T-helper 2 cell treated with Interferon-gamma antibody and Interleukin-4, amounts not matched to agents 100 ng/mL and 5 ng/mL, for 36 hours (primary cell): ENCODE results near the gene CDC42EP4. TPM values are rescaled to one million over a fixed set of nuclear protein-coding genes. Genes with fewer than 3 reads are reported as not detected.
"Not testable (repeated sequence)": the region's sequence is repeated elsewhere in the genome, so short reads cannot be mapped to it uniquely, and the experiment has no call there.

Source experiments
- intact Hi-C: fragments of 100-400 bp; cut with micrococcal nuclease; formaldehyde crosslinking; loops from one replicate; pipeline ENCODE4 v1.15.1; 2023
- total RNA-seq: library from RNA; stranded (reverse); gene quantifications from 2 replicates; pipeline ENCODE4 v1.2.3, GENCODE V29; 2022

The CDC42EP4 gene
- total RNA-seq, 1 donor from 2014 or later, result 1.6 TPM

DNA sequence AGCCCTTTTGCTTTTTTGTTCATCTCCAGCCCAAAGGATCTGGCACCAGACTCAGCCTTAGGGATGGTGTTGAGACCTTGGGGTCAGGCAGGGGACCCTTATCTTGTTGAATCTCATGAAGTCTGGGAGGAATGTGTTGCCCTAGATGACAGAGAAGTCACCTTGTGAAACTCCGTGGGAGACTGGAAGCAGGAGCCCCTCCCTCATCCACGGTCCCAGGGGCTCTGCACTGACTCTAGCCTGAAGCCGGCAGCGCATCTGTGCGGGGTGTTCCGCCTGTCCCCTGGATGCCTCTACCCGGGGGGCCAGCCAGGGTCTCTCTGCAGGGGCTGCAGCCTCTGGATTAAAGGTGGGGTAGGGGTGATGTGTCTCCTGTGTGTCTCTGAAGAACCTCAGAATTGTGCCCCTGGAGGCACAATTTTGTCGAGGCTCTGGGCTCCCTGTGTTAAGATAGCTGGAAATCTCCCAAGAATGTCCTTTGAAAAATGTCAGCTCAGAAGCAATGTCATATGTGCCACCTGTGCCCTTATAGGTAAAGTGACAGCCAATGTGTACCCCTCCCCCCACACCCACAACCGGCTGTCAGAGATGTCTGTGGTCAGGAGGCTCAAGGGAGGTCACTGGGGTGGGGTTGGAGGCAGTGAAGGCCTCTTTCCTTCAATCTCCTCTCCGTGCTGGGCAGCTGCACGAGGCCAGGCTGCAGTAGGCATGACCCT is 32.1 kb upstream of the CDC42EP4 start:
- intact Hi-C loops, result no loop called here

DNA sequence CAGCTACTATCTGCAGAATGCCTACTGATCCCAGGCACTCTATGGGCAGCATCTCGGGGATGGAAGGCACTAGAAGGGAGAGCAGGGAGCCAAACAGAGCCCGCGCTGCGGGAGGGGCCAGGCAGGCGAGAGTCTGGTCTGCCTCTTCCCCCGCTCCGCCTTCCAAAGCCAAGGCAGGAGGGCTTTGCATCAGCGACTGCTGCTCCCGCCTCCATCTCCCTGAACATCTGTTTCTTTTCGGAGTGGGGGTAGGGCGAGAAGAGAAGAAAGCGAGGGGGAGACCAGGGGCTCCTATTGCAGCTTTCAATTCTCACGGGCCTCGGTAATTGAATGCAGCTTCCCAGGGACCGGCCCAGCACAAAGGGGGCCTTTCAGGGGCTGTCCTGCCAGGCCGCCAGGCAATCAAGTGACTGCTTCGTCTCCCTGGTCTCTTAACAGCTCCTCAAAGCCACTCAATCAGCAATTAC is 31.4 kb upstream of the CDC42EP4 start:
- intact Hi-C loops, result no loop called here

DNA sequence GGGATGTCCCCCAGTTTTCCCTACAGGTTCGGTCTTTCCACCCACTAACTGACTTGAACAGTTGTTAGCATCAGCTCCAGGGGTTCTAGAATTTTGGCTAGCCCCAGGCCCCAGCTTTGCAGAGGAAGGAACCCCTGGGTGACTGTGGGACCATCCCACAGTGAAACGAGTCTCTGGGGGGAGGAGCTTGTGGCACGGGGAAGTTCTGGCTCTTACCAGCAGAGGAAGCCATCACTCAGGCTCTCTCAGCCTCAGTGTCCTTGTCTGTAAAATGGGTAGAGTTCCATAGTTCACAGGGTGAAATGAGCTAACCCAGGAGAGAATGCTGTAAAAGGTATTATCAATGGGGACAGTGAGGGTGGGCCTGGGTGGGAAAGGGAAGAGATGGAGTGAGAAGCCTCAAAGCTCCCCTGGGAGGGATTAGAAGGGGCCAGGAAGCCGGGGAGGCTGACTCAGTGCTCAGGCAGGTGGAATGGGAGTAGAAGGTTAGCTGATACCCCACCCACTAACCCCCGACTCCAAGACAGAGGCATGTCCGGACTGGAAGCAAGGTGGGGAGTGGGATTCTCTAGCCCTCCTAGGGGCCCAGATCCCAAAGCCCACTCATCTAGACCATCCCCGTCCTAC is 30.9 kb upstream of the CDC42EP4 start:
- intact Hi-C loops, result no loop called here

DNA sequence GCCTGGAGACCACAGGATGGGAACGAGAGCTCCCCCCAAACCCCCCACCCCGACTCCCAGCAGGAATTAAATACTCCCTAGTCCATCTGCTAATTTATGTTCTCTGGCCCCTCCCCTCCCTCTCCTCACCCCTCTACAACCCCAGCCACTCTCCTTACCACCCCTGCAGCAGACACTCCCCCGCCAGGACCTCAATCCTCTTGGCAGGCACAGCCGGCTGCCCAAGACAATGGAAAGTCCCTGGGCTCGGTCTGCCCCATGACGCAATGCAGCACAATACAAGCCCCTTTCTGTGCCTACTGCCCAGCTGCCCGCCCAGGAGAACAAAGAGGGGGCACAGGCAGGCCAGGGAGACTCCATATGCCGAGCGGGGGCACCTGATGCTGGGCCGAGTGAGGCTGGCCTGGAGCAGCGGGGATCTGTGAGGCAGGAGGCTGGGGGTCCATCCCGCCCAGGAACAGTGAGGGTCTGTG is 30.3 kb upstream of the CDC42EP4 start:
- intact Hi-C loops, result no loop called here

DNA sequence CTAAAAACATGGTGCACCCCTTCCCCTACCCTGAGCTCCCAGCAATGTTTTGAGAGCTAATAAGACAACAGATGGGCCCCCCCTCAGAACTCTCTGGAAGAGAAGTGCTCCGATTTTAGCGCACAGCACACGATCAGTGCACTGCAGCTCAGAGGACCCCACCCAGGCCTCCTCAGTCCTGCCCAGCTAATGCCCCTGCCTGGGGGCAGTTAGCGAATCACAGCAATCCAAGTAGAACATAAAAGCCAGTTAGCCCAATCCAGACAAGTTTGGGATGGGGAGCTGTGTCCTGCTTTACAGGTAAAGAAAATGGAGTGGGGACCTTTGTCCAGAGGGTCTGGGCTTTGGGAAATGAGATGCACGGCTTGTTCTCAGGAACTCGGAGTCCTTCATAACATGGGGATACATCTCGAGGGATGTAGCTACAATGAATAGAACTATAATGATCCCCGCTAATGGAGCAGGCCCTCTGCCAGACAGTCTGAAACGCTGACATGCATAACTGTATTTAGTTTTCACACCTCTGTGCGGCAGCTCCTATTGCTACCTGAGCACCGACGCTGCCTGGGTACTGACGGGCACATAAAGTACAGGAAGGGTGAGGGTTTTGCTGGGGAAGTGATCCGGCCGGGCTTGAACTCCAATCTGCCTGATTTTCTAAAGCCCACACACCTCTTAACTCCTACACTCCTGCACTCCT is 29.7 kb upstream of the CDC42EP4 start:
- intact Hi-C loops, result no loop called here

DNA sequence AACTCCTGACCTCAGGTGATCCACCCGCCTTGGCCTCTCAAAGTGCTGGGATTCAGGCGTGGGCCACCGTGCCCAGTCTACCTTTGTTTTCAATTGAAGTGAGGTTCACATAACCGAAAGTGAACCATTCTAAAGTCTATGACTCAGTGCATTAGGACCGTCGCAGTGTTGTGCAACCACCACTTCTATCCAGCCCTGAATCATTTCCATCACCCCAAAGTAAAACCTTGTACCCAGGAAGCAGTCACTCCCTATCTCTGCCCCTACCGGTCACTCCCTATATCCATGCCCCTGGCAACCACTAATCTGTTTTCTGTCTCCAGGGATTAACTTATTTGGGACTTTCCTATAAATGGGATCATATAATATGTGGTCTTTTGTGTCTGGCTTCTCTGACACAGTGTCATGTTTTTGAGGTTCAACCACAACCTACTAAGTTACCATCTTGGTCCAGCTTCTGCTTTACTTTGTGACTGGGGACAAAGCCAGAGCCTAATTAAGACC is 28.3 kb upstream of the CDC42EP4 start:
- intact Hi-C loops, result no loop called here

DNA sequence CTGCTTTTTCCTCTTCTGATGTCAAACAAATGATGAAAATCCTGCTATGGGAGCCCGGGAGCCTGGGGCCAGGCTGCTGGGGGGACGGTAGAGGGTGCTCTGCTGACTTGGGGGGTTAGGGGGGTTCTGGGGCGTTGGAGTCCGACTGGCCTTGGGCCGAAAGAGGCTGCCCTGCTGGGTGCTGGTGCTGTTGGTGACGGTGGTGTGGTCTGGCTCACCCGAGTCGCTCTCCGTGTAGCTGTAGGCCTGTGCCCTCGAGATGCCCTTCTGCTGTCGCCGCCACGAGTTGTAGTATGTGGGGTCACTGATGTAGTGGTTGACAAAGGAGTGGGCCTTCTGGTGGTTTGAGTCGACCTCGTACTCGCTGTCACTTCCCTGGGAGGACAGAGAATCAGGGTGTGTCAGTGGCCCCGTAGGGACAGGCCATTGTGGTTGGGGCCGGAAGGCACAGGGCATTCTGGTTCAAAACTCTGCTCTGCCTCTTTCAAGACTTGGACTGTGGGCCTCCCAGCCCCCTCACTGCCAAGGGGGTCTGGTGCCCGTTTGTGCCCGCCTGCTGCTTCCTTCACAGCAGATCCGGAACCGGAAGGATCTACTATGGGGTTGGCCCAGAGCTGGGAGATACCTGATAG is 26.9 kb upstream of the CDC42EP4 start:
- intact Hi-C loops, result no loop called here

DNA sequence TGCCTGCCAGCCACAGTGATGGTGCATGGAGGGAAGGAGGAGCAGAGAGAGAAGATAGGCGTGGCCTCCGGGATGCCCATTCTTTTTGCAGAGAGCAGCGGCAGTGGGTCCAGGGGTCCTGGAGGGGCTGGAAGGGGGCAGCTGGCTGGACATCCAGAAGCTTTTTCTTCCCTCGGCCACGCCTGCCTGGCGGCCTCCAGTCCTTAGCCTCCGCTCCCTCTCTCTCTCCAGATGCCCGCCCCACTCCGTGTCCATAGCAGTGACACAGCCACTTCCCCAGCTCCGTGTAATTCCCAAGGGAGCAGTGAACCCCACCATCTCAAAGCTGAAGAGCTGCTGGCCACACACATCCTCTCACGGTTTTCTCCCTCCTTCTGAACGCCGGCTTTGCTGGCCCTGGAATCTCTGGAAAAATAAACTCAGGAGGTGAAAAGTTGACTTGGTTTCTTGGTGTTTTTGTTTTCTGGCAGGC is 26.3 kb upstream of the CDC42EP4 start:
- intact Hi-C loops, result no loop called here

DNA sequence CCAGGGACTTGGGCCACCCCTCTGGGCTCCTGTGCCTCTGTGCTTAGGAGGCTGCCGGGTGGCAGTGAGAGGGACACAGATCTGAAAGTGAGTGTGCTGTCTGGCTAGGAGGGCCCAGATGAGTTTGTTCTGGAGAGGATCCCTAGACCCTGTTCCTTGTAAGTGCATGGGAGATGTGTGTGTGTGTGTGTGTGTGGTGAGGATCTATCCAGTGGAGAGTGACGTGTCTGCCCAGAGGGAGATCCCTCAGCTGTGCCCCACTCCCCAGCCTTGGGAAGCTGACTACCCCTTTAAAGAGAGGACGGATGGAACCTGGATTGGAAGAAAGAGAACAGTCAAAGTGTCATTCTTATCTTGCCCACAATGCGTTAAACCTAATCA is 25.5 kb upstream of the CDC42EP4 start:
- intact Hi-C loops, result no loop called here

DNA sequence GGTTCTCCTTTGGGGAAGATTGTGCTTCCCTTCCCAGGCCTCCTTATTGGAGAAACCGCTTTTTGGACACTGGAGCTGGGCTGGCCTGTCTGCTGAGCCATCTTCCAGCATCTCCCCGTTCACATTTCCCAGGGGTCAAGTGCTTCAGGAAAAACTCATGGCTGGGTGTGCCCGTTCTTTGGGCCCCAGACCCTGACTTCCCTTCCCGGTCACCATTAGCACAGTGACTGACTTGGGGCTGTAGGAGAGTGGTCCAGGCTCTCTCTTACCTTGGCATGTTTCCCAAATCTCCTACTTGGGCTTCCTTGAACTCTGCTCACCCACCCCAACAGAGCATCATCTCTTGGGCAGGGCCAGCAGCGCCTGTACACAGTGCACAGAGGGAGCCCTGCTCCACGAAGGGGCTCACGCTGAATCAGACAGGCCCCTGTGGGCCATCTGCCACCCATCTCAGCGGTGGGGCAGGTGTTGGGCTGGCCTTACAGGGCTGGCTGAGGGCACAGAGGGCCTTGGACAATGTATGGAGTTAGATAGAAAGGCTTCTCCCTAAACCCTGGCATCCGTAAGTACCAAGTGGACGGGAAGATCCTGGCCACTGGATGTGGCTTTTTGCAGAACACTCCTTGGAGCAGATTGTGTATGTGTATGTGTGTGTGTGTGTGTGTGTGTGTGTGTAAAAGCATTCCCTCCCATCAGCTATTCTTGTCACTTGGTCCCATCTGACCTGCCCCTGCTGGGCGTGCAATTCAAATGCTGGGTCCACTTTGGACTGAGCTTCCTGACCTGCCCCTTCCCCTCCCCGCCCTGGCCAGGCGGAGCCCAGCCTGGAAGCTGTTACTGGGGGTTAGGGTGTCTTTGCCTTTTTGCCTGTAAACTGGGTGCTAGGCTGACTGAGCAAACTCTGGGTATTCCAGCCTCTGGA is 24.9 kb upstream of the CDC42EP4 start:
- intact Hi-C loops, result no loop called here

DNA sequence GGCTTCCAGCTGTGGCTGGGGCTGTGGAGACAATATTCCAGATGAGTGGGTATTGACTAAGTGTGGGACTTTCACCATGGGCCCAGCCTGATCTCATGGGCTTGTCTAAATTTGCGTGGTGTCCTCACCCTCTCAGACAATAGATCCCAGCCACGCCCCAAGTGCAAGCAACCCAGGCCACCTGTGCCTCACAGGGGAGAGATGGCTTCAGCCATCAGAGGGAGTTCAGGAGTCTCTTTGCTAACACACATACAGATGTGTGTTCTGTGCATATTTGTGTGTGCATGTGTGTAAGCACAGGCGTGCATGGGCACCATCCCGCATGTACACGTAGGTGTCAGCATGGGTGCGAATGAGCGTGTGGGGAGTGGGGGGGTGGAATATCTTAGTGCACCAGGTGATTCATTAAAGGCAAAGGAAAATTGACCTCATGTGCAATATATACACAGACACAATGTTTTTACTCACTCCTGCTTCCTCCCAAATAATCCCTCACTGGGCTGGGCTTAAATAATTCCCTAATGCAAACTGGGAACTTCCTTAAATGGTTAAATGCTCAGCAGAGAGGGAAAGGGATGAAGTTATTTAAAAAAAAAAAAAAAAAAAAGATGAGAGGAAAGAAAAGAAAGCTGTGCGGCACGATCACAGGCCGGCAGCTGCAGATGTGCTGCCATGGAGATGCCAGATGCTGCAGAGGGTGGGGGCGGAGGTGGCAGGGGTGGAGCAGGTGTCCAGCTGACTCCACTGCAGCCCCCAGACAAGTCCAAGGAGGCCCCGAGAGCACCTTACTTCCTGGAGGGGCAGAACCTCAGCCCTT is 24.0 kb upstream of the CDC42EP4 start:
- intact Hi-C loops, result no loop called here

DNA sequence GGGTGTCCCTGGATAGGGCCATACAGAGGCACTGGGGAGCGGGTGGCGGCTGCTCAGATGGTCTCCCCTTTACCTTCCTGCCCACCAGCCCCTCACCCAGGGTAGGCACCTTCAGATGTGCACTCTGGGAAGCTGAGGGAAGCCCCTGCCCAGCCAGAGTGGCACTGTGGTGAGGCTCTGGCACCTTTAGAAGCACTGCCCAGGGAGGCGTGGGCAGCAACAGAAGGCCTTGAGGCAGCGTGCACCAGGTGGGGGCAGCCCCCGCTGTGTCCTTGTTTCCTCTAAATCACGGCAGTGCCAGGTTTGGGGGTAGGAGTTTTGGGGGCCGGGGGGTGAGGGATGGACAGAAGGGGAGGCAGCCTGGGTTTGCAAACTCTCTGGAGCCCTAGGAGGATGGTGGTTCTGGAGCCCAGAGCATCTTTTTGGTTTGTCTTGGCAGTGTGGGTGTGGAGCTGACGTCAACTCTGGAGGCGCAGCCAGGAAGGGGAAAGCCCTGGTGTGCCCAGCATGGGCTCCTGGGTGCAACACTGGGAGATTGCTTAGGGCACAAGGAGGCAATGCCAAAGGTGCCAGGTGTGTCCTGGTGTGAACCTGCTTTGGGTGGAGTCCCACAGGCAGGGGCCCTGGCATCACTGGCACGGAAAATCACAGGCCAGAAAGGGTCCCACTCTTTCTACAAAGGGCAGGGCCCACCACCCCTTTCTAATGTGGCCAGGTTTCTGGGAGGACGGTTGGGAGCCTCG is 23.1 kb upstream of the CDC42EP4 start:
- intact Hi-C loops, result no loop called here

DNA sequence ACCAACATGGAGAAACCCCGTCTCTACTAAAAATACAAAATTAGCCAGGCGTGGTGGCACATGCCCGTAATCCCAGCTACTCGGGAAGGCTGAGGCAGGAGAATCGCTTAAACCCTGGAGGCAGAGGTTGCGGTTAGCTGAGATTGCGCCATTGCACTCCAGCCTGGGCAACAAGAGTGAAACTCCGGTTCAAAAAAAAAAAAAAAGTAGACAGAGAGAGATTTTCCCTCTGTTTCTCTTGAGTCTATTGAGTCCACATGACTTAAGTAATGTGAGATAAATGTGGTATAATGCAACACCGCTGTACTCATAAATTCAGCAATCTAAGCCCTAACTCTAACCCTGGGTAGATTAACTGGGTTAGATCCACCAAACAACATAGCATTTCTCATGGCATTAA is 21.6 kb upstream of the CDC42EP4 start:
- intact Hi-C loops, result not testable (repeated sequence)

DNA sequence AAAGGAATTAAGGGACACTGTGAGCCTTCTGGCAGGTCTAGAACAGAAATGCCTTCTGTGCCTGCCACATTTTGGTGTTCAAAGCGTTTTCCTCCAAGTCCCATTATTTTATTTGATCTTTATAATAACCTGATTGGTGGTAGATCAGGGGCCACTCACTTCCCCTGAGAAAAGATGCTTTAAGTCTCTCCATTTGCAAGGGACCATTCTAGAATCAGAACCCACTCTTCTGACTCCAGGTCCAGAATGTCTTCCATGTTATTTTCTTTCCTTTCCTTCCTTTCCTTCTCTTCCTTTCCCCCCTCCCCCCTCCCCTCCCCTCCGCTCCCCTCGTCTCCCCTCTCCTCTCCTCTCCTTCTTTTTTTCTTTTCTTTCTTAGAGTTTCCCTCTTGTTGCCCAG is 19.3 kb upstream of the CDC42EP4 start:
- intact Hi-C loops, result no loop called here

DNA sequence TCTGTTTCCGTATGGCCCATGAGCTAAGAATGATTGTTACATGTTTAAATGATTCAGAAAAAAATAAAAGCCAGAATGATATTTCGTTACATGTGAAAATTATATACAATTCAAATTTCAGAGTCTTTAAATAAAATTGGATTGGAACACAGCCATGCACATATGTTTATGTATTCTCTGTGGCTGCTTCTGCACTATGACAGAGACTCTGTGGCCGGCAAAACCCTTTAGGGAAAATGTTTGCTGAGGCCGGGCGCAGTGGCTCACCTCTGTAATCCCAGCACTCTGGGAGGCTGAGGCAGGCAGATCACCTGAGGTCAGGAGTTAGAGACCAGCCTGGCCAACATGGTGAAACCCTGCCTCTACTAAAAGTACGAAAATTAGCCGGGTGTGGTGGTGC is 15.9 kb upstream of the CDC42EP4 start:
- intact Hi-C loops, result no loop called here

DNA sequence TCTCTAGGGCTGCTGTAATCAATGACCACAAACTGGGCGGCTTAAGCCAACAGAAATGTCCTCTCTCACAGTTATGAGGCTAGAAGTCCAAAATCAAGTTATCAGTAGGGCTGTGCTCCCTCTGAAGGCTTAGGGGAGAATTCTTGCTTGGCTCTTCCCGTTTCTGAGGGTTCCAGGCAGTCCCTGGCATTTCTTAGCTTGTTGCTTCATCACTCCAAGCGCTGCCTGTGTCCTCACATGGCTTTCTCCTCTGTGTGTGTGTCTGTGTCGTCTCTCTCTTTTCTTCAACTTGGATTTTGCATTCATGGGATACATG is 13.7 kb upstream of the CDC42EP4 start:
- intact Hi-C loops, result no loop called here

DNA sequence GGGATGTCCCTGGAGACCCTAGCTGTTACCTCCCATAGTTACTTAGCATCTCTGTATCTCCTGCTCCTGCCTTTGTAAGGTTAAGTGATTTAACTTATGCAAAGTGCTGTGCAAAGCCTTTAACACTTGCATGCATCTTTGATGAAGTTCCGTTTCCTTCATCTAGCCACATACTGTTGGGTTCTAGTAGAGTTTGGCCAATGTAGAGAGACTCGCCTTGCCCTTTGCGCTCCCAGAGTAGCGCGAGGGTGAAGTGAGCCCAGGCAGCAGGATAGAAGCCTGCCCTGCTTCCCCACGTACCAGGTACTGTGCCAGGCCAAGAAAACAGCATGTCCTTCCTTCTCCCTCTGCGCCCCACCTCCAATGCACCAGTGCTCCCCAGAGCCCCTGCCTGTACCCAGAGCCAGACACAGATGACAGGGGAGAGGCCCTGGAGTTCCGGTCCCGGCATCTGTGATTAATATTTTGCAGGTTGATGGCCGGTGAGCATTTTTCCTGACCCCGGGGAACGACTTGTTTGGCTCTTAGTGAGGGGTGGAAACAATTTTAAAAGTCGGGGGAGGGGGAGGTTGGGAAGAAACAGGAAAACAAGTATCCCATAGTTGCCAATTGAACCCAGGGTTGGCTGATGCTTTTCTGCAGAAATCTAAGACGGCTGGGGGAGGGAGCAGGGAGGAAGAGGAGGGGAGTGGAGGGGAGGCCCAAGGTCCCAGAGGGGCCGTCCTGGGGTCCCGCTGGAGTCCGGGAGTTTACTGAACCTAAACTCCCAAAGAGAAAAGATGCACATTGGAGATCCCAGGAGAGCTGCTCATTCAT is 13.1 kb upstream of the CDC42EP4 start:
- intact Hi-C loops, result no loop called here

DNA sequence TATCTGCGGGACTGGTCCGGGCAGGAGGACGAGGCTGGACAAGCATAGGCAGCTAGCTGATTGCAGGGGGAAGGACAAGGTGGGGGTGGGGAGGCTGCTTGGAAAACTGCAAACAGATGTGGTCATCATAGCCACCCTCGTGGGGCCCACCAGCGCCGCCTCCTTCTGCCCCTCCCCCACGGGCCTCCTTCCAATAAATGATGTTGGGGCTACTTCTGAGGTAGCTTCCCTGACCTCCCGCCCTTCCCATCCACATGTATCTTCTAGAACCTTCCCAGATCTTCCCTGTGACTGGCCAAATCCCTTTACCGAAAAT is 12.3 kb upstream of the CDC42EP4 start:
- intact Hi-C loops, result no loop called here
